ENCODE results near the gene ERFE.

- TF ChIP-seq, protein P1, sequence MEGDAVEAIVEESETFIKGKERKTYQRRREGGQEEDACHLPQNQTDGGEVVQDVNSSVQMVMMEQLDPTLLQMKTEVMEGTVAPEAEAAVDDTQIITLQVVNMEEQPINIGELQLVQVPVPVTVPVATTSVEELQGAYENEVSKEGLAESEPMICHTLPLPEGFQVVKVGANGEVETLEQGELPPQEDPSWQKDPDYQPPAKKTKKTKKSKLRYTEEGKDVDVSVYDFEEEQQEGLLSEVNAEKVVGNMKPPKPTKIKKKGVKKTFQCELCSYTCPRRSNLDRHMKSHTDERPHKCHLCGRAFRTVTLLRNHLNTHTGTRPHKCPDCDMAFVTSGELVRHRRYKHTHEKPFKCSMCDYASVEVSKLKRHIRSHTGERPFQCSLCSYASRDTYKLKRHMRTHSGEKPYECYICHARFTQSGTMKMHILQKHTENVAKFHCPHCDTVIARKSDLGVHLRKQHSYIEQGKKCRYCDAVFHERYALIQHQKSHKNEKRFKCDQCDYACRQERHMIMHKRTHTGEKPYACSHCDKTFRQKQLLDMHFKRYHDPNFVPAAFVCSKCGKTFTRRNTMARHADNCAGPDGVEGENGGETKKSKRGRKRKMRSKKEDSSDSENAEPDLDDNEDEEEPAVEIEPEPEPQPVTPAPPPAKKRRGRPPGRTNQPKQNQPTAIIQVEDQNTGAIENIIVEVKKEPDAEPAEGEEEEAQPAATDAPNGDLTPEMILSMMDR (IDR thresholded peaks at IDR 0.05) = no peak
- TF ChIP-seq EP300 (IDR thresholded peaks at IDR 0.05) = no peak
- TF ChIP-seq POLR2A (IDR thresholded peaks at IDR 0.05) = no peak
Measured at GRCh38 chr2:238187618-238188548, 29.1 kb downstream of the ERFE start.

Measured in gastroesophageal sphincter (tissue), 3 donors.